Adipocyte (in vitro differentiated cells): ENCODE data around the gene PIEZO2.
A peak's percentile ranks its signal among the peaks of the same experiment; 100 is the strongest.
"Not testable (repeated sequence)": the region's sequence is repeated elsewhere in the genome, so short reads cannot be mapped to it uniquely, and the experiment has no call there.

Experiments used
- DNase-seq: peaks from one replicate; pipeline ENCODE4 v3.0.0-alpha.2; 2015; ENCODE audit warnings: low read depth
- H3K27me3 ChIP-seq: replicated peaks from 2 replicates; pipeline ENCODE4 v1.7.0; 2013; ENCODE audit warnings: mild to moderate bottlenecking, low read length, moderate library complexity; ENCODE audit not compliant: control insufficient read depth, insufficient read depth
- H3K36me3 ChIP-seq: 2 replicates; pipeline ENCODE4 v1.7.0; 2013; ENCODE audit warnings: low read length, mild to moderate bottlenecking, moderate library complexity; ENCODE audit not compliant: control insufficient read depth, insufficient read depth, severe bottlenecking
- H3K4me1 ChIP-seq: 2 replicates; pipeline ENCODE4 v1.7.0; 2013; ENCODE audit warnings: mild to moderate bottlenecking, low read length, moderate library complexity; ENCODE audit not compliant: control insufficient read depth, insufficient read depth
- H3K4me3 ChIP-seq: 2 replicates; pipeline ENCODE4 v1.7.0; 2013; ENCODE audit warnings: mild to moderate bottlenecking, low read length, moderate library complexity
- H3K9ac ChIP-seq: 2 replicates; pipeline ENCODE4 v1.7.0; 2013; ENCODE audit warnings: mild to moderate bottlenecking, low read length, moderate library complexity
- H3K9me3 ChIP-seq: 2 replicates; pipeline ENCODE4 v1.7.0; 2013; ENCODE audit warnings: mild to moderate bottlenecking, low read length, moderate library complexity; ENCODE audit not compliant: control insufficient read depth

PIEZO2 gene

GRCh38 chr18:10936176-10937053 is 213.0 kb downstream of the PIEZO2 start:
- Histone ChIP-seq H3K4me3 (no peak overlapping the region), H3K9me3 (no peaks in the 10 kb centered on the region), H3K9ac (no peak overlapping the region), H3K36me3 (no peaks in the 10 kb centered on the region), H3K4me1 (peaks cover 13% of the 10 kb centered on the region), H3K27me3 (no peaks in the 10 kb centered on the region)
- peak; percentile 75 for DNase-seq

DNA sequence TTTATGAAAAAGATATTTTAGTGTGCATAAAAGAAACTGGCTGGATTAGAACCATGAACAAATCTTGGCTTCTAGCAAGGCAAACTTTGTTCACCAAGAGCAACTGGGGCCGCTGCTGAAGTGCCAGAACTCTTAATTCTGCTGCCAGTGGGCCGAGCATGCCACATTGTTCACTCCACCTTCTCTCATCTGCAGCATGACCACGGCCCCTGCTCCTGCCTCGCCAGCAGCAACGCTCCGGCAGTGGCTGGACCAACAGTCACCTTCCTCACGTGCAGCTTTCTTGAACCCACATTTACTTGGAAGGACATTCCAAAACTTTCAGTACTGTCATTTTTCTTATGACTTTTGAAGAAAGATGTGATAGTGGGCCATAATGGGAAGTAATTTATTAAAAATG is 213.8 kb downstream of the PIEZO2 start:
- Histone ChIP-seq H3K27me3 (no peaks in the 10 kb centered on the region), H3K36me3 (no peaks in the 10 kb centered on the region), H3K4me1 (peaks cover 13% of the 10 kb centered on the region), H3K9me3 (no peaks in the 10 kb centered on the region), H3K9ac (no peak overlapping the region), H3K4me3 (no peak overlapping the region)
- no peak for DNase-seq

- not testable (repeated sequence) for DNase-seq, H3K9me3 ChIP-seq, H3K4me3 ChIP-seq, H3K27me3 ChIP-seq, H3K36me3 ChIP-seq, H3K9ac ChIP-seq
- H3K4me1 ChIP-seq: peaks cover 13% of the 10 kb centered on the region
Observed at GRCh38 chr18:10933648-10934047, 215.7 kb downstream of the PIEZO2 start.

GRCh38 chr18:10930076-10930475 is 219.3 kb downstream of the PIEZO2 start:
- no peak overlapping the region for H3K4me3 ChIP-seq
- no peaks in the 10 kb centered on the region for H3K27me3 ChIP-seq
- no peak overlapping the region for H3K9ac ChIP-seq
- no peaks in the 10 kb centered on the region for H3K36me3 ChIP-seq
- H3K9me3 ChIP-seq: no peaks in the 10 kb centered on the region
- peaks cover 27% of the 10 kb centered on the region for H3K4me1 ChIP-seq
- no peak for DNase-seq

GRCh38 chr18:10928772-10929373 is 220.5 kb downstream of the PIEZO2 start:
- DNase-seq: peak; percentile 36
- Histone ChIP-seq H3K9ac (no peak overlapping the region), H3K4me1 (peaks cover 30% of the 10 kb centered on the region), H3K27me3 (no peaks in the 10 kb centered on the region), H3K36me3 (no peaks in the 10 kb centered on the region), H3K9me3 (no peaks in the 10 kb centered on the region), H3K4me3 (no peak overlapping the region)

DNA sequence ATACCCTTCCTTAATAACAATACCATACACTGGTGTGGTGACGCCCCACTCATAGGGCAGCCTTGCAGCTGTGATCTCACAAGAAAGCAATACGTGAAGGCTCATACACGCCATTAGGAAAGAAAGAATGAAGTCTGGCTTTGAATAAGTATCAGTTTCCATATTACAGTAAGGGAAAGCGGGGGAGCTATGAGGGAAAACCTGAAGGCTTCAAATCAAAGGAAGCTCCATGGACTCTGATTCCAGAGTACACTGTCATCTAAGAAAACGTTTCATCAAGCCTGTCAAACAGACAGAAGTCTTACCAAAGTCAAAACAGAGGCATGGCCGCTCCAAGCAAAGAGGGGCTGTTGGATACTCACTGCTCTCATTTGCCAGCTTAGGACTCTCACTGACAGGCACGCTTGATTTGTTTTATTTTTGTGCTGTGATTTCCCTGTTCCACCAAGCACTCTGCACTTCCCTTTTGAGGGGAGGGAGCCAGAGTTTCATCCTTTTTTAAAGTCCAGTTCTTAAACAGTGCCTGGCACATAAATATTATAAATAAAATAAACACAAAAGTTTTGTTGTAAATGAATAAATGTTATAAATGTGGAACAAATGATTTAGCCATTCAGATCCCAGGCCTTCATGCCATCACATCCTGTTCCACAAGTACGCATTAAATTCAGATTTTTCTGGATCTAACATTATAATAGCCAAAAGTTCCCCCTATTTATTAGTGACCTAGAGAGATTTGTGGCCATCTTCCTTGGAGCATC is 221.2 kb downstream of the PIEZO2 start:
- no peak for DNase-seq
- H3K4me3 ChIP-seq: no peak overlapping the region

GRCh38 chr18:10927286-10927992 is 221.9 kb downstream of the PIEZO2 start:
- Histone ChIP-seq H3K36me3 (no peaks in the 10 kb centered on the region), H3K4me1 (peaks cover 37% of the 10 kb centered on the region), H3K27me3 (no peaks in the 10 kb centered on the region), H3K4me3 (peak overlapping the region; percentile 71), H3K9ac (no peak overlapping the region), H3K9me3 (no peaks in the 10 kb centered on the region)
- DNase-seq: peak; percentile 82

More for the DNA sequence above, 221.2 kb downstream of the PIEZO2 start:
- H3K36me3 ChIP-seq: no peaks in the 10 kb centered on the region
- no peak overlapping the region for H3K9ac ChIP-seq
- no peaks in the 10 kb centered on the region for H3K27me3 ChIP-seq
- no peaks in the 10 kb centered on the region for H3K9me3 ChIP-seq
- peaks cover 37% of the 10 kb centered on the region for H3K4me1 ChIP-seq

DNA sequence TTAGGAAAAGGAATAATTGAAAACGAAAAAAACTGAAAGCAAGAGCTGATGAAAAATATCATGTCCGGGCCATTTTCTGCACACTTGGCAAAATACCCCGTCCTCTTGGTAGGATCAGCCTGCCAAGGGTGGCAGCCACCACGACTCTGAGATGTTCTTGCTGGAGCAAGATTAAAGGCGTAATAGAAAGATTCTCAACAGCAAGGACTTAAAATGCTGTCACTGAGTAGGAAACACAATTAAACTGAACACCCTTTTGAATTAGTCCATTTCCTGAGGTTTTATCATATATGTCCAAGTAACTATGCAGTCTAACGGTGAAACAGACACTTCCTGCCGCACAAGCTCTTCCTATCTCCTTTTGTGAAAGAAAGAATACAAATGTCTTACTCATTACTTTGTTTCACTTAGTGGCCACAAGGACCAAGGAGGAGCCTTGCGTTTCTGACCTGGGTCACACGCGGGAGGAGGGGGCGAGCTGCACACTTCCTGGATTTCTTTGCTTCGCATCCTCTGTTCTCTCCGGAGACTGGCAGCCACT is 222.7 kb downstream of the PIEZO2 start:
- no peaks in the 10 kb centered on the region for H3K27me3 ChIP-seq
- no peaks in the 10 kb centered on the region for H3K9me3 ChIP-seq
- H3K9ac ChIP-seq: peak overlapping the region; percentile 61
- peak overlapping the region; percentile 71 for H3K4me3 ChIP-seq
- H3K36me3 ChIP-seq: no peaks in the 10 kb centered on the region
- peaks cover 37% of the 10 kb centered on the region for H3K4me1 ChIP-seq
- DNase-seq: peak; percentile 12

GRCh38 chr18:10924290-10924689 is 225.1 kb downstream of the PIEZO2 start:
- no peak overlapping the region for H3K9ac ChIP-seq
- H3K36me3 ChIP-seq: no peaks in the 10 kb centered on the region
- H3K27me3 ChIP-seq: no peaks in the 10 kb centered on the region
- peaks cover 37% of the 10 kb centered on the region for H3K4me1 ChIP-seq
- no peak for DNase-seq
- no peak overlapping the region for H3K4me3 ChIP-seq
- peaks cover 3% of the 10 kb centered on the region for H3K9me3 ChIP-seq

GRCh38 chr18:10923551-10924070 is 225.8 kb downstream of the PIEZO2 start:
- Histone ChIP-seq H3K36me3 (no peaks in the 10 kb centered on the region), H3K9me3 (peaks cover 3% of the 10 kb centered on the region), H3K9ac (no peak overlapping the region), H3K4me1 (peaks cover 37% of the 10 kb centered on the region), H3K27me3 (no peaks in the 10 kb centered on the region), H3K4me3 (no peak overlapping the region)
- DNase-seq: peak; percentile 18
